SK-N-SH (cell line): ENCODE measurements around the gene ADH5. TPM values are rescaled to one million over a fixed set of nuclear protein-coding genes. Genes with fewer than 3 reads are reported as not detected.
"Not testable (repeated sequence)": the region's sequence is repeated elsewhere in the genome, so short reads cannot be mapped to it uniquely, and the experiment has no call there.

Experiments used
- CTCF ChIA-PET: fragments of 300-600, 350-600 bp; formaldehyde crosslinking; extraction: SDS; loops from one replicate; lab custom pipeline; 2021; lab: Yijun Ruan, JAX
- POLR2A ChIA-PET: fragments of 350-600 bp; sonication (Branson Sonifier 250); formaldehyde crosslinking; extraction: SDS; loops from one replicate; lab custom pipeline; 2020; ENCODE audit warnings: antibody characterized with exemption, inconsistent platforms; lab: Yijun Ruan, JAX
- DNase-seq: peaks from one replicate; pipeline ENCODE4 v3.0.0; 2012
- H2AFZ ChIP-seq: fragments of 200-600 bp; sonication (generic); 2 replicates; pipeline ENCODE4 v1.8.1; 2016; ENCODE audit warnings: antibody characterized with exemption, mild to moderate bottlenecking, low read depth
- H3F3A ChIP-seq: fragments of 200-600 bp; sonication (generic); replicated peaks from 2 replicates; pipeline ENCODE3; 2016; ENCODE audit warnings: antibody characterized with exemption, mild to moderate bottlenecking; ENCODE audit not compliant: insufficient read depth
- H3K27ac ChIP-seq, 2 experiments: fragments of 200-500 bp in 1 of 2; fragments of 200-600 bp in 1 of 2; sonication (Bioruptor generic) in 1 of 2; sonication (generic), shearing (Covaris generic) in 1 of 2; 2 replicates each; pipeline versions ENCODE4 v1.5.1 to v1.6.1; 2014 to 2016; ENCODE audit warnings: low read depth in 2 of 2, inconsistent platforms in 1 of 2, low read length in 1 of 2, mild to moderate bottlenecking in 1 of 2, mixed read lengths in 1 of 2
- H3K27me3 ChIP-seq: fragments of 200-600 bp; sonication (generic), shearing (Covaris generic); 2 replicates; pipeline ENCODE4 v1.6.1; 2016; ENCODE audit warnings: mixed run types; ENCODE audit not compliant: insufficient read depth
- H3K36me3 ChIP-seq, 2 experiments: fragments of 200-500 bp in 1 of 2; fragments of 200-600 bp in 1 of 2; sonication (Bioruptor generic) in 1 of 2; sonication (generic) in 1 of 2; replicated peaks in 1 of 2; 2 replicates each; pipeline versions ENCODE3 to v1.5.1; 2014 to 2016; ENCODE audit warnings: low read length in 1 of 2, mild to moderate bottlenecking in 1 of 2; ENCODE audit not compliant: insufficient read depth in 2 of 2, control insufficient read depth in 1 of 2
- H3K4me1 ChIP-seq, 2 experiments: fragments of 200-500 bp in 1 of 2; fragments of 200-600 bp in 1 of 2; sonication (Bioruptor generic) in 1 of 2; sonication (generic), shearing (Covaris generic) in 1 of 2; 2 replicates each; pipeline versions ENCODE4 v1.5.1 to v1.6.1; 2014 to 2016; ENCODE audit warnings: low read depth in 1 of 2, low read length in 1 of 2, mixed run types in 1 of 2; ENCODE audit not compliant: insufficient read depth in 2 of 2, control insufficient read depth in 1 of 2
- H3K4me2 ChIP-seq: fragments of 200-600 bp; sonication (generic), shearing (Covaris generic); 2 replicates; pipeline ENCODE4 v1.6.1; 2017; ENCODE audit warnings: mixed run types
- H3K4me3 ChIP-seq, 2 experiments: fragments of 200-500 bp in 1 of 2; fragments of 200-600 bp in 1 of 2; sonication (Bioruptor generic) in 1 of 2; sonication (generic), shearing (Covaris generic) in 1 of 2; 2 replicates each; pipeline versions ENCODE4 v1.5.1 to v1.8.1; 2014 to 2016; ENCODE audit warnings: low read depth in 2 of 2, inconsistent platforms in 1 of 2, low read length in 1 of 2, mild to moderate bottlenecking in 1 of 2, mixed read lengths in 1 of 2, moderate library complexity in 1 of 2
- H3K79me2 ChIP-seq: fragments of 200-600 bp; sonication (generic); 2 replicates; pipeline ENCODE4 v1.8.1; 2017; ENCODE audit warnings: mild to moderate bottlenecking; ENCODE audit not compliant: insufficient read depth
- H3K9ac ChIP-seq: fragments of 200-600 bp; sonication (generic); 2 replicates; pipeline ENCODE4 v1.6.1; 2017; ENCODE audit warnings: mixed run types
- H3K9me2 ChIP-seq: fragments of 200-600 bp; sonication (generic); 2 replicates; pipeline ENCODE4 v1.6.1; 2017; ENCODE audit warnings: mixed run types
- H3K9me3 ChIP-seq: fragments of 200-600 bp; sonication (generic); 2 replicates; pipeline ENCODE4 v1.6.1; 2017; ENCODE audit warnings: mixed run types, mild to moderate bottlenecking, moderate library complexity
- H4K20me1 ChIP-seq: fragments of 200-600 bp; sonication (generic); 2 replicates; pipeline ENCODE4 v1.6.1; 2017; ENCODE audit warnings: mild to moderate bottlenecking, mixed run types; ENCODE audit not compliant: insufficient read depth
- ELF1 ChIP-seq: IDR thresholded peaks from 2 replicates; pipeline ENCODE4 v1.4.0; 2012
- EP300 ChIP-seq, 2 experiments: IDR thresholded peaks; 2 replicates each; pipeline versions ENCODE4 v1.4.0 to v1.6.1; 2012; ENCODE audit warnings: borderline replicate concordance in 1 of 2, low read depth in 1 of 2, low read length in 1 of 2
- FOXJ3 ChIP-seq: sonication (generic); formaldehyde crosslinking; IDR thresholded peaks from 2 replicates; pipeline ENCODE4 v1.5.1; 2020; ENCODE audit warnings: mild to moderate bottlenecking, missing genetic modification reagents
- GABPA ChIP-seq: IDR thresholded peaks from 2 replicates; pipeline ENCODE4 v1.4.0; 2012; ENCODE audit warnings: low read depth, mild to moderate bottlenecking
- MEF2A ChIP-seq: IDR thresholded peaks from 2 replicates; pipeline ENCODE4 v1.4.0; 2012; ENCODE audit warnings: low read depth, borderline replicate concordance
- MXI1 ChIP-seq: IDR thresholded peaks from 2 replicates; pipeline ENCODE4 v1.6.1; 2012; ENCODE audit warnings: mild to moderate bottlenecking, low read depth, low read length, improper control_type of control experiment
- POLR2AphosphoS5 ChIP-seq: IDR thresholded peaks from 2 replicates; pipeline ENCODE4 v1.6.1; 2012; ENCODE audit warnings: low read depth, low read length
- RAD21 ChIP-seq: IDR thresholded peaks from 2 replicates; pipeline ENCODE4 v1.6.1; 2012; ENCODE audit warnings: mild to moderate bottlenecking, low read length
- TCF12 ChIP-seq: IDR thresholded peaks from 2 replicates; pipeline ENCODE4 v1.4.0; 2012
- YY1 ChIP-seq: IDR thresholded peaks from 2 replicates; pipeline ENCODE4 v1.4.0; 2012; ENCODE audit warnings: low read depth, mild to moderate bottlenecking
- ZBTB33 ChIP-seq: IDR thresholded peaks from 2 replicates; pipeline ENCODE4 v1.4.0; 2012; ENCODE audit warnings: low read depth, borderline replicate concordance
- WGBS: methylation state at CpG from one replicate; pipeline ENCODE4 v1.1.6; 2017; ENCODE audit warnings: low lambda C conversion rate; 5-methylcytosine and 5-hydroxymethylcytosine counted together
- polyA plus RNA-seq, 3 experiments: library from polyadenylated mRNA; depleted of rRNA; stranded (reverse); fragments of >200 nt; gene quantifications; 2 replicates each; pipeline ENCODE4 v1.2.3, GENCODE V29; 2012
- TF ChIP-seq, protein P1 (sequence below): IDR thresholded peaks from 2 replicates; pipeline ENCODE4; 2012

ADH5 gene
- polyA plus RNA-seq, 1 of the 3 experiments (the other 2 are of a cell fraction) = 111 TPM

DNA sequence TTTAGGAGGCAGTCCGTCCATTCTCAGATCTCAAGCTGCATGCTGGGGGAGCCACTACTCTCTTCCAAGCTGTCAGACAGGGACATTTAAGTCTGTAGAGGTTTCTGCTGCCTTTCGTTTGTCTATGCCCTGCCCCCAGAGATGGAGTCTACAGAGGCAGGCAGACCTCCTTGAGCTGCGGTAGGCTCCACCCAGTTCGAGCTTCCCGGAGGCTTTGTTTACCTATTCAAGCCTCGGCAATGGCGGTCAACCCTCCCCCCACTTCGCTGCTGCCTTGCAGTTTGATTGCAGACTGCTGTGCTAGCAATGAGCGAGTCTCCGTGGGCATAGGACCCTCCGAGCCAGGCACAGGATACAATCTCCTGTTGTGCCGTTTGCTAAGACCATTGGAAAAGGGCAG lies 10.7 kb upstream of the ADH5 start:
- ChIA-PET CTCF (no interaction called here), POLR2A (no interaction called here)
- H3K9ac ChIP-seq = no peak overlapping the region

DNA sequence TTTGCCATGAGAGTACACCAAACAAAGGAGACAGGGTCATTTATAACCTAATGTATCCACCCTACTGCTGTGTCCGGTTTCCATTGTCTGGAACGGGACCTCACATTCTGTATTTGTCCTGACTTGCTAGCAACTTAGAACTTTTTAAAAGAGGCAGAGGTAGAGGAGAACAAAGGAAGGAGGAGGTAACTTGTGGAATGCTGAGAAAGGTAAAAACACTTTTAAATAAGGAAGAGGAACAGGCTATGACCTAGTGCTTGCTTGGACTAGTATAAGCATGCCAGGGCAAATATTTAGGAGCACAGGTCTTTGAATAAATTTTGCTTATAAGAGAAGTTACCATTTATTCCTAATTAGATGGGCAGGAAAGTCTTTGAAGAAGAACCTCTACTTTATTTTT lies 3.3 kb upstream of the ADH5 start:
- H3K36me3 ChIP-seq, POLR2A ChIA-PET, CTCF ChIA-PET, H2AFZ ChIP-seq, H3K4me1 ChIP-seq, H3K27ac ChIP-seq, DNase-seq, H3K27me3 ChIP-seq, H3K4me3 ChIP-seq, H3K9ac ChIP-seq, H4K20me1 ChIP-seq, H3K9me2 ChIP-seq, H3K9me3 ChIP-seq, H3K4me2 ChIP-seq: not testable (repeated sequence)
- Histone ChIP-seq H3K79me2 (peaks cover 32% of the 10 kb centered on the region), H3F3A (peaks cover 11% of the 10 kb centered on the region)
- WGBS = 100% methylated on average over 2 of the region's 2 CpGs

More for the DNA sequence above, 10.7 kb upstream of the ADH5 start:
- no peaks in the 10 kb centered on the region for H3K9me3 ChIP-seq
- TF ChIP-seq GABPA (no peak), ZBTB33 (no peak), RAD21 (no peak), FOXJ3 (no peak), YY1 (no peak), TCF12 (no peak), EP300 (IDR thresholded peaks at IDR 0.05; ENCODE audit: borderline replicate concordance in 1 of 2, low read depth in 1 of 2, low read length in 1 of 2) (no peak), MXI1 (no peak), POLR2AphosphoS5 (no peak), MEF2A (no peak), ELF1 (no peak)
- TF ChIP-seq, protein P1, sequence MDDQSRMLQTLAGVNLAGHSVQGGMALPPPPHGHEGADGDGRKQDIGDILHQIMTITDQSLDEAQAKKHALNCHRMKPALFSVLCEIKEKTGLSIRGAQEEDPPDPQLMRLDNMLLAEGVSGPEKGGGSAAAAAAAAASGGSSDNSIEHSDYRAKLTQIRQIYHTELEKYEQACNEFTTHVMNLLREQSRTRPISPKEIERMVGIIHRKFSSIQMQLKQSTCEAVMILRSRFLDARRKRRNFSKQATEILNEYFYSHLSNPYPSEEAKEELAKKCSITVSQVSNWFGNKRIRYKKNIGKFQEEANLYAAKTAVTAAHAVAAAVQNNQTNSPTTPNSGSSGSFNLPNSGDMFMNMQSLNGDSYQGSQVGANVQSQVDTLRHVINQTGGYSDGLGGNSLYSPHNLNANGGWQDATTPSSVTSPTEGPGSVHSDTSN = no peak
- H3F3A ChIP-seq = peaks cover 5% of the 10 kb centered on the region
- no peaks in the 10 kb centered on the region for H3K27me3 ChIP-seq
- H3K79me2 ChIP-seq = no peaks in the 10 kb centered on the region
- no peak overlapping the region for H3K4me3 ChIP-seq
- no peak overlapping the region for H3K4me2 ChIP-seq
- no peak overlapping the region for H2AFZ ChIP-seq
- H4K20me1 ChIP-seq = no peaks in the 10 kb centered on the region
- no peaks in the 10 kb centered on the region for H3K36me3 ChIP-seq
- H3K27ac ChIP-seq = no peak overlapping the region
- DNase-seq = no peak
- H3K9me2 ChIP-seq = no peaks in the 10 kb centered on the region
- WGBS = 86% methylated on average over 12 of the region's 12 CpGs
- peaks cover 0 to 6% of the 10 kb centered on the region in 2 experiments; a peak in 1 of 4 replicates for H3K4me1 ChIP-seq
